KBM-7 (cell line): Measurements from ENCODE around the gene SDSL.

Experiments used
- DNase-seq: peaks from one replicate; pipeline ENCODE4 v3.0.0-alpha.2; 2015
- in situ Hi-C: fragments of 300-500 bp; cut with MboI; formaldehyde crosslinking; loops from 2 replicates; pipeline ENCODE4 v1.14.3; 2020; ENCODE audit warnings: low sequenced_read_pairs, low pct_unique_long_range_greater_than_20kb, mixed read lengths

SDSL gene

GRCh38 chr12:113440336-113440735, 18.2 kb downstream of the SDSL start:
- no peak for DNase-seq

GRCh38 chr12:113440947-113441782, 19.0 kb downstream of the SDSL start:
- no peak for DNase-seq
- in situ Hi-C loops = no loop called here

More at GRCh38 chr12:113440336-113440735, 18.2 kb downstream of the SDSL start:
- in situ Hi-C loops = no loop called here

GRCh38 chr12:113443030-113443539, 20.9 kb downstream of the SDSL start:
- DNase-seq = no peak
- in situ Hi-C loops = no loop called here

GRCh38 chr12:113445544-113446171, 23.5 kb downstream of the SDSL start:
- peak; percentile 61 for DNase-seq

GRCh38 chr12:113448873-113449272, 26.7 kb downstream of the SDSL start:
- in situ Hi-C loops = no loop called here
- no peak for DNase-seq

More at GRCh38 chr12:113445544-113446171, 23.5 kb downstream of the SDSL start:
- in situ Hi-C loops = no loop called here

GRCh38 chr12:113449299-113449698, 27.1 kb downstream of the SDSL start:
- in situ Hi-C loops = no loop called here
- DNase-seq = no peak

GRCh38 chr12:113449839-113450238, 27.7 kb downstream of the SDSL start:
- in situ Hi-C loops = loop anchor here (25.0 kb wide), 1 partner anchor 462 kb away; no protein-coding TSS in a partner anchor
- DNase-seq = no peak

- in situ Hi-C loops = loop anchor here (25.0 kb wide), 1 partner anchor 460 kb away; no protein-coding TSS in a partner anchor
- DNase-seq = no peak
Observed at GRCh38 chr12:113452458-113452857, 30.3 kb downstream of the SDSL start.

GRCh38 chr12:113453330-113453729, 31.1 kb downstream of the SDSL start:
- no peak for DNase-seq
- in situ Hi-C loops = loop anchor here (25.0 kb wide), 1 partner anchor 459 kb away; no protein-coding TSS in a partner anchor

- in situ Hi-C loops = loop anchor here (25.0 kb wide), 1 partner anchor 456 kb away; no protein-coding TSS in a partner anchor
- DNase-seq = no peak
Observed at GRCh38 chr12:113456199-113456598, 34.0 kb downstream of the SDSL start.

- no peak for DNase-seq
Observed at GRCh38 chr12:113456761-113457160, 34.6 kb downstream of the SDSL start.

GRCh38 chr12:113457185-113457584, 35.0 kb downstream of the SDSL start:
- no peak for DNase-seq
- in situ Hi-C loops = loop anchor here (25.0 kb wide), 1 partner anchor 455 kb away; no protein-coding TSS in a partner anchor

More at GRCh38 chr12:113456761-113457160, 34.6 kb downstream of the SDSL start:
- in situ Hi-C loops = loop anchor here (25.0 kb wide), 1 partner anchor 456 kb away; no protein-coding TSS in a partner anchor

- DNase-seq = no peak
- in situ Hi-C loops = loop anchor here (25.0 kb wide), 1 partner anchor 455 kb away; no protein-coding TSS in a partner anchor
Observed at GRCh38 chr12:113457710-113458109, 35.5 kb downstream of the SDSL start.

- no peak for DNase-seq
- in situ Hi-C loops = loop anchor here (25.0 kb wide), 1 partner anchor 452 kb away; no protein-coding TSS in a partner anchor
Observed at GRCh38 chr12:113459981-113460380, 37.8 kb downstream of the SDSL start.

- in situ Hi-C loops = loop anchor here (25.0 kb wide), 1 partner anchor 451 kb away; no protein-coding TSS in a partner anchor
- peak; percentile 44 for DNase-seq
Observed at GRCh38 chr12:113461666-113462065, 39.5 kb downstream of the SDSL start.

GRCh38 chr12:113462117-113462774, 40.1 kb downstream of the SDSL start:
- DNase-seq = peak; percentile 77
- in situ Hi-C loops = loop anchor here (25.0 kb wide), 1 partner anchor 450 kb away; no protein-coding TSS in a partner anchor

- DNase-seq = no peak
- in situ Hi-C loops = loop anchor here (25.0 kb wide), 1 partner anchor 449 kb away; no protein-coding TSS in a partner anchor
Observed at GRCh38 chr12:113462998-113463745, 41.0 kb downstream of the SDSL start.
